ENCODE data around the gene MALRD1.

The MALRD1 gene

GRCh38 chr10:19579761-19580545 lies 531.4 kb downstream of the MALRD1 start:
- DNase-seq: no peak

GRCh38 chr10:19580691-19581090 lies 532.1 kb downstream of the MALRD1 start:
- no peak for DNase-seq

- no peak for DNase-seq
These were observed 540.0 kb downstream of the MALRD1 start for GRCh38 chr10:19588608-19589007.

GRCh38 chr10:19592276-19592675 lies 543.7 kb downstream of the MALRD1 start:
- DNase-seq: no peak

GRCh38 chr10:19595212-19595845 lies 546.7 kb downstream of the MALRD1 start:
- DNase-seq: no peak

- DNase-seq: no peak
These were observed 557.2 kb downstream of the MALRD1 start for GRCh38 chr10:19605806-19606205.

- no peak for DNase-seq
These were observed 558.4 kb downstream of the MALRD1 start for GRCh38 chr10:19606968-19607367.

- no peak for DNase-seq
These were observed 563.2 kb downstream of the MALRD1 start for GRCh38 chr10:19611775-19612174.

- DNase-seq: no peak
These were observed 568.4 kb downstream of the MALRD1 start for GRCh38 chr10:19616966-19617365.

- DNase-seq: no peak
These were observed 572.2 kb downstream of the MALRD1 start for GRCh38 chr10:19620811-19621210.

- no peak for DNase-seq
These were observed 574.7 kb downstream of the MALRD1 start for GRCh38 chr10:19623321-19623720.

GRCh38 chr10:19626156-19626555 lies 577.6 kb downstream of the MALRD1 start:
- no peak for DNase-seq

- no peak for DNase-seq
These were observed 580.4 kb downstream of the MALRD1 start for GRCh38 chr10:19628767-19629560.

GRCh38 chr10:19629567-19629966 lies 581.0 kb downstream of the MALRD1 start:
- no peak for DNase-seq

GRCh38 chr10:19634163-19634562 lies 585.6 kb downstream of the MALRD1 start:
- no peak for DNase-seq

- DNase-seq: no peak
These were observed 589.7 kb downstream of the MALRD1 start for GRCh38 chr10:19638182-19638895.

GRCh38 chr10:19638896-19639233 lies 590.3 kb downstream of the MALRD1 start:
- no peak for DNase-seq

GRCh38 chr10:19640566-19641263 lies 592.1 kb downstream of the MALRD1 start:
- DNase-seq: no peak

- DNase-seq: no peak
These were observed 602.9 kb downstream of the MALRD1 start for GRCh38 chr10:19651549-19651948.

GRCh38 chr10:19652750-19653149 lies 604.1 kb downstream of the MALRD1 start:
- DNase-seq: no peak

GRCh38 chr10:19653931-19654330 lies 605.3 kb downstream of the MALRD1 start:
- DNase-seq: no peak

GRCh38 chr10:19654576-19654975 lies 606.0 kb downstream of the MALRD1 start:
- no peak for DNase-seq

Measured in activated T-cell treated with anti-CD3 and anti-CD28 coated beads, Interleukin-2, amount 50 U/mL, for 1 hour (primary cell).